Stimulated activated CD4-positive, alpha-beta T cell treated with anti-CD3 and anti-CD28 coated beads, Interleukin-4, amount 100 ng/mL, for 48 hours (primary cell): ENCODE measurements around the gene SIT1.
"Not testable (repeated sequence)": the region's sequence is repeated elsewhere in the genome, so short reads cannot be mapped to it uniquely, and the experiment has no call there.

Experiments used
- DNase-seq, 2 donors: peaks; one replicate each; pipeline ENCODE4 v3.0.0-alpha.2; 2020; ENCODE audit warnings: low read depth in 2 of 2

SIT1 gene

DNA sequence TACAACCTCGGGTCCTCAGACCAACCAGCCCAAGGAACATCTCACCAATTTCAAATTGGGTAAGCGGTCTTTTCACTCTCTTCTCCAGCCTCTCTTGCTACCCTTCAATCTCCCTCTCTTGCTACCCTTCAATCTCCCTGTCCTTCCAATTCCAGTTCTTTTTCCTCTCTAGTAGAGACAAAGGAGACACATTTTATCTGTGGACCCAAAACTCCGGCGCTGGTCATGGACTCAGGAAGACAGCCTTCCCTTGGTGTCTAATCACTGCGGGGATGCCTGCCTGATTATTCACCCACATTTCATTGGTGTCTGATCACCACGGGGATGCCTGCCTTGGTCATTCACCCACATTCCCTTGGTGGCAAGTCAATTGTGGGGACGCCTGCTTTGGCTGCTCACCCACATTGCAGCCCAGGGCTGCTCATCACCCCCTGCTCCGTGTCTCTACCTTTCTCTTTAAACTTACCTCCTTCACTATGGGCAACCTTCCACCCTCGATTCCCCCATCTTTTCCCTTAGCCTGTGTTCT lies 13.2 kb downstream of the SIT1 start:
- DNase-seq, result not testable (repeated sequence)

DNA sequence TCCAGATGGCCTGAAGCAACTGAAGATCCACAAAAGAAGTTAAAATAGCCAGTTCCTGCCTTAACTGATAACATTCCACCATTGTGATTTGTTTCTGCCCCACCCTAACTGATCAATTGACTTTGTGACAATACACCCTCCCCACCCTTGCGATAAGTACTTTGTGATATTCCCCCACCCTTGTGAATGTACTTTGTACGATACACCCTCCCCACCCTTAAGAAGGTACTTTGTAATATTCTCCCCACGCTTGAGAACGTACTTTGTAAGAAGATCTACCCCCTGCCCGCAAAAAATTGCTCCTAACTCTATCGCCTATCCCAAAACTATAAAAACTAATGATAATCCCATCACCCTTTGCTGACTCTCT lies 13.9 kb downstream of the SIT1 start:
- DNase-seq, result not testable (repeated sequence)

DNA sequence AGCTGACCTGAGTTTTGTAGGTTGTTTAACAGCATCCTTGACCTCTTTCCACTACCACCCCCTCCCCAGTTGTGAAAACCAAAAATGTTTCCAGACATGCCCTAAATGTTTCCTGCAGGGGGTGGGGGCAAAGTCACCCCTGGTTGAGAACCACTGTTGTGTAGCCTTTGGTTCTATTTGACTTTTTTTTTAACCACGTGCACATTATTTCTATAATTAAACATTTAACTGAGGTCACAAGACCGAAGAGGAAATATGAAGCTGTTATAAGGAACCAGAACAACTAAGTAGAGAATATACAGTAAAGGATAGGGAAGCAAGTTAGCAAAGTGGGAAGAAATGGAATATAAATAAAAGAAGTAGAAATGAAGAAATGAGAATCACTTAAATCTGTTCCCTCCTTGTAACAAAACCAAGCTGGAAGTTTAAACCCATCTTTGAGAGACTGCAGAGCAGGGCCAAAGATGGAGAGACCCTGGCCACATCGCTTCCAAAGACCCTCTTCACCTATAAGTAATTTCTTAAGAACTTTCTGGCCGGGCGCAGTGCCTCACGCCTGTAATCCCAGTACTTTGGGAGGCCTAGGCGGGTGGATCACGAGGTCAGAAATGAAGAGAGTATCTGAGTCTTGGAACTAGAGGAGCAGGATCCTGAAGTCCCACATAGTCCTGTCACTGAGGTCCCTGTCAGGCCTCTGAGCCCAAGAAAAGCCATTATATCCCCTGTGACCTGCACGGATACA lies 14.4 kb downstream of the SIT1 start:
- no peak for DNase-seq

DNA sequence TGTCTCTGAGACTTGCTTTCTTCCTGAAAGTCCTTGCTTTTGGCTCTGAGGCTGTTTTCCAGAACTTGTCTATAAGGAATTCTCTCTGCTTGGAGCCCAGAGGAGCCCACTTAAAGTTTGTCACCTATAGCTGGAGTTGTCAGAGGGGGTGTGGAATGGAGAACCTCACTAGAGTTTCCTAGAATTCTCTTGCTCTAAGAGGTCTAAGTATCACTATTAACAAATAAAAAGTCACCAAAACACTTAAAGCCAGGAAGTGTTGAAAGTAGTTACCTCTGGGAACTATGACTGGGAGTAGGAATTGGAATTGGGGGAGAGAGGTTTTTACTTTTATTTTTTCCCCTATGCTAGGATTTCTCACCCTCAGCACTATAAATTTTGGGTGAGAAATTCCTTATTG lies 15.0 kb downstream of the SIT1 start:
- no peak for DNase-seq

DNA sequence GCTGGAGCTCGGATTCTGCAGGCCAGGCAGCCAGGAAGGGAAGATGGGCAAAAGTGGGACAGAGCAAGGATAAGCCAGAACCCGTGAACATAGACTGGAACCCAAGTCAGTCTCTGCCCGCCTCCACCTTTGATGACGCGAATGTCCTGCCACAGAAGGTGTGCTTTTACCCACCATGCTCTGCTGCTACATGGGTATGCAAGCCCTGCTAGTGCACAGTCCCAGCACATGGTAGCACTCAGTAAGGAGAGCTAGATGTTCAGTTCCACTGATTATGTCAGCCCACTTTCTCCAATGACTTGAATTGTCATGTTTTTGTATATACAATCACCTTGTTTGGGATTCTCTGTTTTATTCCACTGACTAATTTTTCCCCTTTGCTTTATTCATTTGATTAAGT lies 21.1 kb downstream of the SIT1 start:
- DNase-seq, result no peak

DNA sequence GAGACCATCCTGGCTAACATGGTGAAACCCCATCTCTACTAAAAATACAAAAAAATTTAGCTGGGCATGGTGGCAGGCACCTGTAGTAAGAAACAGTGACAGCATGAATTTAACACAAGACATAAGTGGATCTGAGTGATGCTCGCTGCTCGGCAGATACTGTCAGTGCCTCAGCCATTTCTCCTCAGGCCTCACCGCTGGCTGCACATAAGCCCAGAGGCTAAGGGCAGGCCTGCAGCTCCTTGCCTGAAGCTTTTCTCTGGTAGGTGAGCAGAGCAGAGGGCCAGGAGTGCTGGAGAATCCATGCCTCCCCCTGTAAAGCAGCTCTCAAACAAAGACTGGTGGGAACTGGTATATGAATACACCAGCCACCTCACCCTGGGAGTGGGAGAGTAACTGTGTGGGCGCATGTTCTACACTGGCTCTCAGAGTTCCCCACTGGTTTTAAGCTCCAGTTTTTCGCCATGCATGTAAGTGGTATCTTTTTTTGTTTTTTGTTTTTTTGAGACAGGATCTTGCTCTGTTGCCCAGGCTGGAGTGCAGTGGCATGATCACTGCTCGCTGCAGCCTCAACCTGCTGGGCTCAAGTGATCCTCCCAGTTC lies 22.2 kb downstream of the SIT1 start:
- DNase-seq, result no peak

- DNase-seq, result no peak
Observed at GRCh38 chr9:35627575-35627974, 23.2 kb downstream of the SIT1 start.

GRCh38 chr9:35619800-35620158 lies 31.0 kb downstream of the SIT1 start:
- DNase-seq, result no peak

GRCh38 chr9:35618854-35619799 lies 31.6 kb downstream of the SIT1 start:
- DNase-seq, result peak; percentile 8 to 16

DNA sequence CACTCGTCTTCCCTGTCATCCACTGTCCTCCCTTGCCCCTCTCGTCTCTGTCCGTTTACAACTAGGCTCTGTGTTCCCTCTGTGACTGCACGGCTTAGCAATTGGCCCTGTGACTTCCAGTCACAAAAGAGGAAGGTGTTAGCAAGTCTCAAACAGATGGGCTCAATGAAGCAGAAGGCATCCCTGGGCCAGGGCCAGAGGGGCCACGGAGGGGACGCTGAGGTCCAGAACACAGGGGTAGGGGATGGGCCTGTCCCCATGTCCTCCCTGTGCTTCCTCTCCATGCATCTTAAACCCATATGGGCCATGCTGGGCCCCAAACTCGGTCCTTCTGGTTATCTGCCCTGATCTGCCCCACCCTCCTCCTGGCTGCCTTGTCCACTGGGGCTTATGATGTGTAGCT lies 32.4 kb downstream of the SIT1 start, which contains the start of gene CD72:
TSS of gene CD72 (minus strand) at position 89 of the 403 bp plus-strand sequence. CDS start 110 bp downstream, outside the sequence.
- no peak for DNase-seq

DNA sequence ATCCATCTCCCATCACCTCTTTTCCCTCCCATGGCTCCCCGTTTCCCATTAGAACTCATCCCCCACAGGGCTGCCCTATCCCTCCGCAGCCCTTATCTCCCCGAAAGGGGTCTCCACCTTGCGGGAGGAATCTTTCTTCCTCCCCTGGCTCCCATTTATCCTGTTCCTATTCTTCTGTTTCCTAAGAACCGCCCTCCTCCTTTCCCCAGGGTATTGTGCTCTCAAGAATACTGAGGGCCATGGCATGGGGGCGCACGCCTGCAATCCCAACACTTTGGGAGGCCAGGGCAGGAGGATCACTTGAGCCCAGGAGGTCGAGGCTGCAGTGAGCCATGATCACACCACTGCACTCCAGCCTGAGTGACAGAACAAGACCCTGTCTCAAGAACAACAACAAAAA lies 33.2 kb downstream of the SIT1 start:
- DNase-seq, result no peak

GRCh38 chr9:35616681-35617459 lies 33.9 kb downstream of the SIT1 start:
- peak; percentile 43 to 55 for DNase-seq

GRCh38 chr9:35615981-35616680 lies 34.6 kb downstream of the SIT1 start:
- DNase-seq, result no peak

DNA sequence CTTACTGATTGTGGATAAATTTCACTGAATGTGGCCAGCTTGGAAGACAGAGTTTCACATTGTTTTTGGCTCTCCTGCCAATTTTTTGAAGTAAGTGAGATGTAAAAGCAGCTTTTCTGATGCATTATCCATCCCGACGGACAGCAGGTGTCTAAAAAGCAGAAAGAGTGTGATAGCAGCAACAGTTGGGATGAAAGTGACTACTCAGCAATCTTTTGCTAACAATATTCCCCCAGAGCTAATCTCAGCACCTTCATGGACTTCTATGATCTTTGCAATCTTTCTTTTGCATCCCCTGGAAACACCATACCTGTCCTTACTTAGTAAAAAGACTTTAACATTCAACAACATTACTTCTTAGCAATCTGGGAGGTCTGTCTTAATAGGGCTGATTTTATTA lies 37.9 kb downstream of the SIT1 start:
- DNase-seq, result no peak

- not testable (repeated sequence) for DNase-seq
Observed at GRCh38 chr9:35612066-35612465, 38.7 kb downstream of the SIT1 start.

- DNase-seq, result peak; percentile 32 to 42
Observed at GRCh38 chr9:35611230-35611797, 39.4 kb downstream of the SIT1 start.

- DNase-seq, result no peak
Observed at GRCh38 chr9:35609820-35610163, 40.9 kb downstream of the SIT1 start.

DNA sequence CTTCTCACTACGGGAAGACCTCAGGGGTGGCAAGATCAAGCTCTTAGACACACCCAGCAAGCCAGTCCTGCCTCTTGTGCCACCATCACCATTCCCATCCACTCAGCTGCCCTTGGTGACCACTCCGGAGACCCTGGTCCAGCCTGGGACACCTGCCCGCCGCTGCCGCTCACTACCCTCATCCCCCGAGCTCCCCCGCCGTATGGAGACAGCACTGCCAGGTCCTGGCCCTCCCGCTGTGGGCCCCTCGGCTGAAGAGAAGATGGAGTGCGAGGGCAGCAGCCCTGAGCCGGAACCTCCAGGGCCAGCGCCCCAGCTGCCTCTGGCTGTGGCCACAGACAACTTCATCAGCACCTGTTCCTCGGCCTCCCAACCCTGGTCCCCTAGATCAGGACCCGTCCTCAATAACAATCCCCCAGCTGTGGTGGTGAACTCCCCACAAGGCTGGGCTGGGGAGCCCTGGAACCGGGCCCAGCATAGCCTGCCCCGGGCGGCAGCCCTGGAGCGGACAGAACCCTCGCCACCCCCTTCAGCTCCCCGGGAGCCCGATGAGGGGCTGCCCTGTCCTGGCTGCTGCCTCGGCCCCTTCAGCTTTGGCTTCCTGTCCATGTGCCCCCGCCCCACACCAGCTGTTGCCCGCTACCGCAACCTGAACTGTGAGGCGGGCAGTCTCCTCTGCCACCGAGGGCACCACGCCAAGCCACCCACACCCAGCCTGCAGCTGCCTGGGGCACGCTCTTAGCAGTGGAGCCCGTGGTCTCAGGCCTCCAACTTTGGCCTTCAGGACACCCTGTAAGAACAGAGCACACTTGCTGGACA lies 41.5 kb downstream of the SIT1 start:
- DNase-seq, result no peak

DNA sequence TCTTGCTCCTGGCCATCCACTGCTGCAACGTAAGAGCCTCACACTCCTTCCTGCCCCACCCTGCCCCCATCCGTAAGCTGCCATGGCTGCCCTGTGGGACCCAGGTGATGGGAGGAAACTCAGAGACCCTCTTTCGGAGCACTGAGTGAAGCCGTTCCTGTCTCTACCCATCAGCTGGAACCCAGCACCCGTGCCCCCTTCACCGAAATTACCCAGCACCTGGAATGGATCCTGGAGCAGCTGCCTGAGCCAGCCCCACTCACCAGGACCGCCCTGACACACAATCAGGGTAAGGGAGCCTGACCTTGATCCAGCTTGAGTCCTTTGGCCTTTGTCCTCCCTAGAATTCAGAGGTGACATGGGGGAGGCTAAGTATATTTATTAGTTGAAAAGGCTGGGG lies 42.5 kb downstream of the SIT1 start:
- no peak for DNase-seq

DNA sequence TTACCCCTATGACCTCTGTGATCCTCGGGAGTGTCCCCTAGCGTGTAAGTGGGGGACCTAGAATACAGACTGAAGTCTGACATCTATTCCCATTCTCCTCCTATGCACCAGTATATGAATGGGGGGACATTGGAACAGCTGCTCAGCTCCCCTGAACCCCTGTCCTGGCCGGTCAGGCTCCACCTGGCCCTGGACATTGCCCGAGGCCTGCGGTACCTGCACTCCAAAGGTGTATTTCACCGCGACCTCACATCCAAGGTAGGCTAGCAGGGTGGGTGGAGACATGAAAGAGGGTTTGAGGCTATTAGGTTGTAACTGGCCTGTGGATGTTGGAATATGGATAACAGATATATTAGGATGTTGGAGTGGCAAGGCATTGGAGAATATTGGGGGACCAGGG lies 44.0 kb downstream of the SIT1 start:
- DNase-seq, result no peak
